ENCODE results near the gene QTRT2.

QTRT2 gene

GRCh38 chr3:114035896-114036295, 20.6 kb upstream of the QTRT2 start:
- H3K36me3 ChIP-seq (ENCODE audit: control insufficient read depth, low read depth, low read length): no peaks in the 10 kb centered on the region
- H3K9me3 ChIP-seq (ENCODE audit: control insufficient read depth, low read depth, low read length): no peaks in the 10 kb centered on the region
- no peak overlapping the region for H3K4me3 ChIP-seq (ENCODE audit: low read length)
- H3K27ac ChIP-seq (ENCODE audit: low read length): no peak overlapping the region
- H3K4me1 ChIP-seq (ENCODE audit: control insufficient read depth, low read depth, low read length): peaks cover 5% of the 10 kb centered on the region
- no peaks in the 10 kb centered on the region for H3K27me3 ChIP-seq (ENCODE audit: control insufficient read depth, insufficient read depth, low read length)
- no peak overlapping the region for H3K9ac ChIP-seq (ENCODE audit: low read length)

GRCh38 chr3:114043205-114043604, 13.3 kb upstream of the QTRT2 start:
- no peak overlapping the region for H3K27ac ChIP-seq (ENCODE audit: low read length)
- no peaks in the 10 kb centered on the region for H3K9me3 ChIP-seq (ENCODE audit: control insufficient read depth, low read depth, low read length)
- H3K4me3 ChIP-seq (ENCODE audit: low read length): no peak overlapping the region
- H3K36me3 ChIP-seq (ENCODE audit: control insufficient read depth, low read depth, low read length): no peaks in the 10 kb centered on the region
- no peak overlapping the region for H3K9ac ChIP-seq (ENCODE audit: low read length)
- H3K4me1 ChIP-seq (ENCODE audit: control insufficient read depth, low read depth, low read length): no peaks in the 10 kb centered on the region
- no peaks in the 10 kb centered on the region for H3K27me3 ChIP-seq (ENCODE audit: control insufficient read depth, insufficient read depth, low read length)

GRCh38 chr3:114052216-114052615, 4.3 kb upstream of the QTRT2 start:
- Histone ChIP-seq H3K9ac (ENCODE audit: low read length) (no peak overlapping the region), H3K9me3 (ENCODE audit: control insufficient read depth, low read depth, low read length) (no peaks in the 10 kb centered on the region), H3K4me1 (ENCODE audit: control insufficient read depth, low read depth, low read length) (no peaks in the 10 kb centered on the region), H3K36me3 (ENCODE audit: control insufficient read depth, low read depth, low read length) (no peaks in the 10 kb centered on the region), H3K4me3 (ENCODE audit: low read length) (no peak overlapping the region), H3K27me3 (ENCODE audit: control insufficient read depth, insufficient read depth, low read length) (no peaks in the 10 kb centered on the region), H3K27ac (ENCODE audit: low read length) (no peak overlapping the region)

GRCh38 chr3:114057011-114057347, 442 bp downstream of the QTRT2 start:
- Histone ChIP-seq H3K9ac (ENCODE audit: low read length) (peak overlapping the region; percentile 76), H3K36me3 (ENCODE audit: control insufficient read depth, low read depth, low read length) (no peaks in the 10 kb centered on the region), H3K27ac (ENCODE audit: low read length) (peak overlapping the region; percentile 38), H3K4me1 (ENCODE audit: control insufficient read depth, low read depth, low read length) (no peaks in the 10 kb centered on the region), H3K9me3 (ENCODE audit: control insufficient read depth, low read depth, low read length) (no peaks in the 10 kb centered on the region), H3K4me3 (ENCODE audit: low read length) (peak overlapping the region; percentile 80), H3K27me3 (ENCODE audit: control insufficient read depth, insufficient read depth, low read length) (no peaks in the 10 kb centered on the region)

GRCh38 chr3:114058646-114059045, 2.1 kb downstream of the QTRT2 start:
- H3K27ac ChIP-seq (ENCODE audit: low read length): no peak overlapping the region
- no peaks in the 10 kb centered on the region for H3K4me1 ChIP-seq (ENCODE audit: control insufficient read depth, low read depth, low read length)
- no peaks in the 10 kb centered on the region for H3K36me3 ChIP-seq (ENCODE audit: control insufficient read depth, low read depth, low read length)
- H3K9me3 ChIP-seq (ENCODE audit: control insufficient read depth, low read depth, low read length): no peaks in the 10 kb centered on the region
- H3K27me3 ChIP-seq (ENCODE audit: control insufficient read depth, insufficient read depth, low read length): no peaks in the 10 kb centered on the region
- H3K4me3 ChIP-seq (ENCODE audit: low read length): no peak overlapping the region
- no peak overlapping the region for H3K9ac ChIP-seq (ENCODE audit: low read length)

GRCh38 chr3:114060906-114061655, 4.5 kb downstream of the QTRT2 start:
- no peaks in the 10 kb centered on the region for H3K27me3 ChIP-seq (ENCODE audit: control insufficient read depth, insufficient read depth, low read length)
- H3K9me3 ChIP-seq (ENCODE audit: control insufficient read depth, low read depth, low read length): no peaks in the 10 kb centered on the region

GRCh38 chr3:114067804-114068203, 11.3 kb downstream of the QTRT2 start:
- H3K27ac ChIP-seq (ENCODE audit: low read length): no peak overlapping the region
- H3K36me3 ChIP-seq (ENCODE audit: control insufficient read depth, low read depth, low read length): peaks cover 65% of the 10 kb centered on the region
- no peaks in the 10 kb centered on the region for H3K4me1 ChIP-seq (ENCODE audit: control insufficient read depth, low read depth, low read length)
- no peaks in the 10 kb centered on the region for H3K27me3 ChIP-seq (ENCODE audit: control insufficient read depth, insufficient read depth, low read length)
- no peak overlapping the region for H3K4me3 ChIP-seq (ENCODE audit: low read length)
- no peaks in the 10 kb centered on the region for H3K9me3 ChIP-seq (ENCODE audit: control insufficient read depth, low read depth, low read length)
- H3K9ac ChIP-seq (ENCODE audit: low read length): no peak overlapping the region

More at GRCh38 chr3:114060906-114061655, 4.5 kb downstream of the QTRT2 start:
- H3K27ac ChIP-seq (ENCODE audit: low read length): no peak overlapping the region
- H3K4me3 ChIP-seq (ENCODE audit: low read length): no peak overlapping the region
- no peaks in the 10 kb centered on the region for H3K4me1 ChIP-seq (ENCODE audit: control insufficient read depth, low read depth, low read length)
- no peak overlapping the region for H3K9ac ChIP-seq (ENCODE audit: low read length)
- H3K36me3 ChIP-seq (ENCODE audit: control insufficient read depth, low read depth, low read length): peaks cover 12% of the 10 kb centered on the region

GRCh38 chr3:114068336-114068735, 11.8 kb downstream of the QTRT2 start:
- Histone ChIP-seq H3K27me3 (ENCODE audit: control insufficient read depth, insufficient read depth, low read length) (no peaks in the 10 kb centered on the region), H3K4me3 (ENCODE audit: low read length) (no peak overlapping the region), H3K36me3 (ENCODE audit: control insufficient read depth, low read depth, low read length) (peaks cover 65% of the 10 kb centered on the region), H3K9ac (ENCODE audit: low read length) (no peak overlapping the region), H3K27ac (ENCODE audit: low read length) (no peak overlapping the region), H3K4me1 (ENCODE audit: control insufficient read depth, low read depth, low read length) (no peaks in the 10 kb centered on the region), H3K9me3 (ENCODE audit: control insufficient read depth, low read depth, low read length) (no peaks in the 10 kb centered on the region)

GRCh38 chr3:114071786-114072185, 15.2 kb downstream of the QTRT2 start:
- Histone ChIP-seq H3K27me3 (ENCODE audit: control insufficient read depth, insufficient read depth, low read length) (no peaks in the 10 kb centered on the region), H3K36me3 (ENCODE audit: control insufficient read depth, low read depth, low read length) (peaks cover 81% of the 10 kb centered on the region), H3K27ac (ENCODE audit: low read length) (no peak overlapping the region), H3K9ac (ENCODE audit: low read length) (no peak overlapping the region), H3K4me1 (ENCODE audit: control insufficient read depth, low read depth, low read length) (no peaks in the 10 kb centered on the region), H3K9me3 (ENCODE audit: control insufficient read depth, low read depth, low read length) (no peaks in the 10 kb centered on the region), H3K4me3 (ENCODE audit: low read length) (no peak overlapping the region)

- Histone ChIP-seq H3K27me3 (ENCODE audit: control insufficient read depth, insufficient read depth, low read length) (no peaks in the 10 kb centered on the region), H3K4me3 (ENCODE audit: low read length) (no peak overlapping the region), H3K27ac (ENCODE audit: low read length) (no peak overlapping the region), H3K4me1 (ENCODE audit: control insufficient read depth, low read depth, low read length) (no peaks in the 10 kb centered on the region), H3K9ac (ENCODE audit: low read length) (no peak overlapping the region), H3K9me3 (ENCODE audit: control insufficient read depth, low read depth, low read length) (no peaks in the 10 kb centered on the region), H3K36me3 (ENCODE audit: control insufficient read depth, low read depth, low read length) (peaks cover 87% of the 10 kb centered on the region)
Observed at GRCh38 chr3:114076711-114077110, 20.2 kb downstream of the QTRT2 start.

- Histone ChIP-seq H3K4me3 (ENCODE audit: low read length) (no peak overlapping the region), H3K9ac (ENCODE audit: low read length) (no peak overlapping the region), H3K27ac (ENCODE audit: low read length) (no peak overlapping the region), H3K36me3 (ENCODE audit: control insufficient read depth, low read depth, low read length) (peaks cover 90% of the 10 kb centered on the region), H3K9me3 (ENCODE audit: control insufficient read depth, low read depth, low read length) (no peaks in the 10 kb centered on the region), H3K4me1 (ENCODE audit: control insufficient read depth, low read depth, low read length) (no peaks in the 10 kb centered on the region), H3K27me3 (ENCODE audit: control insufficient read depth, insufficient read depth, low read length) (no peaks in the 10 kb centered on the region)
Observed at GRCh38 chr3:114078126-114078525, 21.6 kb downstream of the QTRT2 start.

- no peaks in the 10 kb centered on the region for H3K9me3 ChIP-seq (ENCODE audit: control insufficient read depth, low read depth, low read length)
- H3K27ac ChIP-seq (ENCODE audit: low read length): no peak overlapping the region
- no peaks in the 10 kb centered on the region for H3K27me3 ChIP-seq (ENCODE audit: control insufficient read depth, insufficient read depth, low read length)
- no peaks in the 10 kb centered on the region for H3K4me1 ChIP-seq (ENCODE audit: control insufficient read depth, low read depth, low read length)
- H3K36me3 ChIP-seq (ENCODE audit: control insufficient read depth, low read depth, low read length): peaks cover 86% of the 10 kb centered on the region
- H3K9ac ChIP-seq (ENCODE audit: low read length): no peak overlapping the region
- no peak overlapping the region for H3K4me3 ChIP-seq (ENCODE audit: low read length)
Observed at GRCh38 chr3:114079761-114080160, 23.2 kb downstream of the QTRT2 start.

Measured in iPS-18a (cell line).